GM23248 (cell line): Measurements from ENCODE around the gene ABR. TPM values are rescaled to one million over a fixed set of nuclear protein-coding genes. Genes with fewer than 3 reads are reported as not detected.

Source experiments
- DNase-seq: peaks from one replicate; pipeline ENCODE4 v3.0.0-alpha.2; 2015
- H2AFZ ChIP-seq: fragments of 200-600 bp; sonication (generic); 2 replicates; pipeline ENCODE4 v1.6.1; 2016; ENCODE audit warnings: antibody characterized with exemption
- H3F3A ChIP-seq: fragments of 200-600 bp; sonication (generic); 2 replicates; pipeline ENCODE4 v1.6.1; 2016; ENCODE audit warnings: mild to moderate bottlenecking, antibody characterized with exemption, mixed run types; ENCODE audit not compliant: insufficient read depth
- H3K27ac ChIP-seq: fragments of 200-600 bp; sonication (generic); 2 replicates; pipeline ENCODE4 v1.5.1; 2016; ENCODE audit warnings: mild to moderate bottlenecking
- H3K27me3 ChIP-seq: fragments of 200-600 bp; sonication (generic); replicated peaks from 2 replicates; pipeline ENCODE4 v1.6.1; 2016; ENCODE audit warnings: mild to moderate bottlenecking; ENCODE audit not compliant: insufficient read depth
- H3K36me3 ChIP-seq: fragments of 200-600 bp; sonication (generic); 2 replicates; pipeline ENCODE4 v1.6.1; 2016; ENCODE audit warnings: low read depth, mild to moderate bottlenecking
- H3K4me1 ChIP-seq: fragments of 200-600 bp; sonication (generic); 2 replicates; pipeline ENCODE4 v1.6.1; 2016; ENCODE audit warnings: mild to moderate bottlenecking; ENCODE audit not compliant: insufficient read depth
- H3K4me2 ChIP-seq: fragments of 200-600 bp; sonication (generic); one replicate; pipeline ENCODE4 v1.6.1; 2016; ENCODE audit warnings: mild to moderate bottlenecking; ENCODE audit not compliant: unreplicated experiment
- H3K4me3 ChIP-seq: fragments of 200-600 bp; sonication (generic); 2 replicates; pipeline ENCODE4 v1.5.1; 2016; ENCODE audit warnings: mild to moderate bottlenecking
- H3K79me2 ChIP-seq: fragments of 200-600 bp; sonication (generic); 2 replicates; pipeline ENCODE4 v1.6.1; 2016; ENCODE audit warnings: mild to moderate bottlenecking; ENCODE audit not compliant: insufficient read depth
- H3K9ac ChIP-seq: fragments of 200-600 bp; sonication (generic); 2 replicates; pipeline ENCODE4 v1.6.1; 2016; ENCODE audit warnings: mild to moderate bottlenecking
- H3K9me2 ChIP-seq: fragments of 200-600 bp; sonication (generic); 2 replicates; pipeline ENCODE4 v1.6.1; 2016; ENCODE audit warnings: mixed run types, mild to moderate bottlenecking, moderate library complexity; ENCODE audit not compliant: insufficient read depth
- H3K9me3 ChIP-seq: fragments of 200-600 bp; sonication (generic); one replicate; pipeline ENCODE4 v1.6.1; 2017; ENCODE audit warnings: low read depth
- H4K20me1 ChIP-seq: fragments of 200-600 bp; sonication (generic); 2 replicates; pipeline ENCODE4 v1.6.0; 2016; ENCODE audit not compliant: insufficient read depth
- EZH2 ChIP-seq: fragments of 200-600 bp; sonication (generic); IDR thresholded peaks from 2 replicates; pipeline ENCODE4 v1.6.1; 2018; ENCODE audit warnings: antibody characterized with exemption, mild to moderate bottlenecking; ENCODE audit not compliant: insufficient read depth, poor library complexity, severe bottlenecking
- EZH2phosphoT487 ChIP-seq: fragments of 200-600 bp; sonication (generic); IDR thresholded peaks from 2 replicates; pipeline ENCODE4 v1.6.1; 2018; ENCODE audit warnings: antibody characterized with exemption, moderate library complexity, mild to moderate bottlenecking, low read depth; ENCODE audit not compliant: insufficient read depth
- whole genome bisulfite sequencing, 2 experiments: methylation state at CpG; one replicate each; pipeline ENCODE4 v1.1.6; 2015 to 2017; ENCODE audit warnings: low lambda C conversion rate in 2 of 2, low coverage in 1 of 2; ENCODE audit errors: missing lambda C conversion rate in 2 of 2; 5-methylcytosine and 5-hydroxymethylcytosine counted together
- in situ Hi-C: fragments of 300-500 bp; cut with MboI; formaldehyde crosslinking; loops from 2 replicates; pipeline ENCODE4 v1.15.0; 2020
- polyA plus RNA-seq: library from polyadenylated mRNA; unstranded; fragments of >200 nt; fragmentation: Nextera tagmentation; extraction: Ambion mirVana; gene quantifications from 2 replicates; pipeline ENCODE4 v1.2.1, GENCODE V29; 2016
- total RNA-seq: library from RNA; depleted of rRNA; stranded (reverse); fragments of >200 nt; shearing (Covaris generic); gene quantifications from 2 replicates; pipeline ENCODE4 v1.2.3, GENCODE V29; 2014

Gene ABR
- total and polyA plus RNA-seq, 2 experiments from 2014 or later, result 24.4 to 38.2 TPM

GRCh38 chr17:1012823-1013728 is 166.7 kb downstream of the ABR start:
- H3K9me2 ChIP-seq, result no peaks in the 10 kb centered on the region
- TF ChIP-seq EZH2, result no peak
- TF ChIP-seq EZH2phosphoT487, result no peak
- H3K27ac ChIP-seq, result no peak overlapping the region
- H3K36me3 ChIP-seq, result no peaks in the 10 kb centered on the region
- H3K4me2 ChIP-seq, result no peak overlapping the region
- H3F3A ChIP-seq, result no peaks in the 10 kb centered on the region
- no peaks in the 10 kb centered on the region for H3K4me1 ChIP-seq
- no peaks in the 10 kb centered on the region for H3K27me3 ChIP-seq
- H3K9me3 ChIP-seq, result no peaks in the 10 kb centered on the region
- H3K9ac ChIP-seq, result no peak overlapping the region
- no peak overlapping the region for H2AFZ ChIP-seq
- H3K79me2 ChIP-seq, result no peaks in the 10 kb centered on the region
- in situ Hi-C loops, result no loop called here
- no peak for DNase-seq
- WGBS, 2 experiments, result 86 to 90% methylated on average over 21 to 30 of the region's 30 CpGs
- no peak overlapping the region for H3K4me3 ChIP-seq
- no peaks in the 10 kb centered on the region for H4K20me1 ChIP-seq

- H4K20me1 ChIP-seq, result no peaks in the 10 kb centered on the region
- no peaks in the 10 kb centered on the region for H3K9me2 ChIP-seq
- H3K27ac ChIP-seq, result no peak overlapping the region
- H3K9me3 ChIP-seq, result no peaks in the 10 kb centered on the region
- H3K9ac ChIP-seq, result no peak overlapping the region
- DNase-seq, result no peak
- H3K4me2 ChIP-seq, result no peak overlapping the region
- in situ Hi-C loops, result no loop called here
- H3K79me2 ChIP-seq, result no peaks in the 10 kb centered on the region
- no peaks in the 10 kb centered on the region for H3K36me3 ChIP-seq
- no peaks in the 10 kb centered on the region for H3F3A ChIP-seq
- WGBS, 2 experiments, result 88 to 89% methylated on average over 49 to 57 of the region's 57 CpGs
- no peaks in the 10 kb centered on the region for H3K27me3 ChIP-seq
- no peak overlapping the region for H3K4me3 ChIP-seq
- H2AFZ ChIP-seq, result no peak overlapping the region
- H3K4me1 ChIP-seq, result no peaks in the 10 kb centered on the region
- TF ChIP-seq EZH2 (no peak), EZH2phosphoT487 (no peak)
These were observed 167.7 kb downstream of the ABR start for GRCh38 chr17:1011760-1012735.

- Histone ChIP-seq H3K4me2 (no peak overlapping the region), H3K79me2 (no peaks in the 10 kb centered on the region), H3K27ac (no peak overlapping the region), H3K9me3 (no peaks in the 10 kb centered on the region), H3K27me3 (no peaks in the 10 kb centered on the region), H3K9ac (no peak overlapping the region), H2AFZ (no peak overlapping the region), H3F3A (no peaks in the 10 kb centered on the region), H3K9me2 (no peaks in the 10 kb centered on the region), H3K4me1 (no peaks in the 10 kb centered on the region), H3K4me3 (no peak overlapping the region), H4K20me1 (no peaks in the 10 kb centered on the region), H3K36me3 (no peaks in the 10 kb centered on the region)
- no peak for DNase-seq
- WGBS, 2 experiments, result 79 to 80% methylated on average over 10 of the region's 10 CpGs
- in situ Hi-C loops, result no loop called here
- TF ChIP-seq EZH2, result no peak
- TF ChIP-seq EZH2phosphoT487, result no peak
These were observed 168.6 kb downstream of the ABR start for GRCh38 chr17:1011138-1011537.

GRCh38 chr17:1010586-1010985 is 169.2 kb downstream of the ABR start:
- no peaks in the 10 kb centered on the region for H3K79me2 ChIP-seq
- no peak overlapping the region for H2AFZ ChIP-seq
- no peak for TF ChIP-seq EZH2
- no peaks in the 10 kb centered on the region for H3K36me3 ChIP-seq
- no peaks in the 10 kb centered on the region for H4K20me1 ChIP-seq
- no peaks in the 10 kb centered on the region for H3K4me1 ChIP-seq
- no peak overlapping the region for H3K4me3 ChIP-seq
- H3K9me2 ChIP-seq, result no peaks in the 10 kb centered on the region
- H3F3A ChIP-seq, result no peaks in the 10 kb centered on the region
- in situ Hi-C loops, result no loop called here
- no peak for DNase-seq
- H3K9me3 ChIP-seq, result no peaks in the 10 kb centered on the region
- no peak overlapping the region for H3K9ac ChIP-seq
- WGBS, 2 experiments, result 85 to 92% methylated on average over 8 to 14 of the region's 14 CpGs
- no peak overlapping the region for H3K27ac ChIP-seq
- no peak overlapping the region for H3K4me2 ChIP-seq
- H3K27me3 ChIP-seq, result no peaks in the 10 kb centered on the region
